ENCODE data around the gene AURKAIP1. TPM values are rescaled to one million over a fixed set of nuclear protein-coding genes. Genes with fewer than 3 reads are reported as not detected.
A peak's percentile ranks its signal among the peaks of the same experiment; 100 is the strongest.
"Not testable (repeated sequence)": the region's sequence is repeated elsewhere in the genome, so short reads cannot be mapped to it uniquely, and the experiment has no call there.

Gene AURKAIP1
- polyA plus RNA-seq (ENCODE audit: insufficient read length), result 71.7 TPM

GRCh38 chr1:1374929-1375662, at the start of gene AURKAIP1:
AURKAIP1 (minus strand) TSS chr1:1375207; CDS start chr1:1374756, 451 bp downstream.
- peak; percentile 99 for DNase-seq

DNA sequence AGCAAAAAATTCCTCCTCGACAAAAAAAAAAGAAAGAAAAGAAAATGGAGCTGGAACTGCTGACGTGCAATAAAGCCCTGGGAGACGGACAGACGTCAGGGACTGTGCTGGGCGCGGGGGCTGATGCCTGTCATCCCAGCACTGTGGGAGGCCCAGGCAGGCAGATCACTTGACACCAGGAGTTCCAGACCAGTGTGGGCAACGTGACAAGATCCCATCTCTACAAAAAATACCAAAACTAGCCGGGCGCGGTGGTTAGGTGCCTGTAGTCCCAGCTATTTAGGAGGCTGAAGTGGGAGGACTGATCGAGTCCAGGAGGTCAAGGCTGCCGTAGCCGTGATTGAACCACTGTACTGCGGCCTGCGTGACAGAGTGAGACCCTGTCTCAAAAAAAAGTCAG, 49.7 kb upstream of the AURKAIP1 start:
- DNase-seq, result no peak

DNA sequence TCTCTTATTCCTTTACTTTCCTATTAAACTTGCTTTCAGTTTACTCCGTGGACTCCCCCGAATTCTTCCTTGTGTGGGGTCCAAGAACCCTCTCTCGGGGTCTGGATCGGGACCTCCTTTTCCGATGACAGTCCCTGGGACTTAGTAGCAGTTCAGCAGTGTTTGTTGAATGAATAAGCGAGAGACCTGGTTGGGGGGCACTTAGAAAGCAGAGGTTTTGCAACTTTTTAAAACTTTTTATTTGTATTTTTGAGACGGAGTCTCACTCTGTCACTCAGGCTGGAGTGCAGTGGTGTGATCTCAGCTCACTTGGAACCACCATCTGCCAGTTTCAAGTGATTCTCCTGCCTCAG, 48.2 kb upstream of the AURKAIP1 start:
- no peak for DNase-seq

GRCh38 chr1:1422465-1423244, 47.6 kb upstream of the AURKAIP1 start:
- no peak for DNase-seq

DNA sequence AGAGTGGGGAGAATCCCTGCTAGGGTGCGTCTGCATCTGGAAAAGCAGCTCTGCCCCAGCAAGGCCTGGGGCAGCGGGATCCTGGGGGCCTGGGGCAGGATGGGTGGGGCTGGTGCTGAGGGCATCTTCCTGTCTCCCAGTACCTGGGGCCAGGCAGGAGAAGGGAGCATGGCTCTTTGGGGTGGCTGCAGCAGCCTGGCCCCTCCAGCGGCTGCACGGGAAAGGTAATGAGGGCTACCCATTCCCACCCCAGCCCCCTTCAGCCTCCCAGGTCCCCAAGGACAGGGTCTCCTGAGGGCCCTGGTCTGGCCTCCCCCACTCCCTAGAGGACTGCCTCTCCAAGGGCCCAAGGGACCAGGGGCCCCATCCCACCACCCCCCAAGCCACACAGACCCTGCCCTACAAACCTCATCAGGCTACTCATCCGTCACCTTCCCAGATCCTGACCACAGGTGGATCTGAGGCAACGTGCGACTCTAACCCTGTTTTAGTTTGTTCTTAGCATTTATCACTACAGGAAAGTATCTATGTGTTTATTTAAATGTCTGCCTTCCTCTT, 47.0 kb upstream of the AURKAIP1 start:
- no peak for DNase-seq

DNA sequence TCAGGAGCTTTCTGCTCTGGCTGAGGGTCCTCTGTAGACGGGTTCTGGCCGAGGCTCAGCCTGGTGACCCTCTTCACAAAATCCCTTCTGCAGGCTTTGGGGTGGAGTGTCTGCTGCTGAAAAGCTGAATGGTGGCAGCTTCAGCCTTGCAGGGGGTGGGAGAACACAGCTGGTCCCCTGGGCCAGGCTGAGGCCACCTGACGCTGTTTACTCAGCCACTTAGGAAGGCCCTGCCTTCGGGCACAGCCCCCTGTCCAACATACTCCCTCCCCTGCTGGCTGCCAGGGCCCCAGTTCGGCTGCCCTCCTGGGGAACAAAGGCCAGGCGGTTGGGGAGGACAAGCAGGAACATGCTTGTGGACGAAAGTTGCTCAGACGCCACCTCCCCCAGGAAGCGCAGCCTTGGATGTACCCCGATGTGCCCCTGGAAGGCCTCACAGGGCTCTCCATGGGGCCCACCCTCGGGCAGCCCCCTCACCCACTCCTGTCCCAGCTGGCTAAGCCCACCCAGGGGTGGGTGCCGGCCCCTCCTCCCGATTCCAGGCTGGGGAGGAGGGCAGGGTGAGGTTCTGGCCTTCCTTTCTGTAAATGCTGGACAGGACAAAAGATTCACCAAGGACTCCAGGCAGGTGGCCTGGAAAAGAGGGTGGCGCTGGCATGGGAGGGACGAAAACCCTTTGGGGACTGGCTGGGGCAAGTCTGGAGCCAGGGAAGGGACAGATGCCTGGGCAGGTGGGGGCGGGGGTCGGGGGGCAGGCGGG, 46.3 kb upstream of the AURKAIP1 start, which contains the start of gene ANKRD65:
Gene ANKRD65, minus strand, starts transcription at position 130 of the 760 bp plus-strand sequence. CDS start 271 bp downstream, outside the sequence.
- DNase-seq, result no peak

DNA sequence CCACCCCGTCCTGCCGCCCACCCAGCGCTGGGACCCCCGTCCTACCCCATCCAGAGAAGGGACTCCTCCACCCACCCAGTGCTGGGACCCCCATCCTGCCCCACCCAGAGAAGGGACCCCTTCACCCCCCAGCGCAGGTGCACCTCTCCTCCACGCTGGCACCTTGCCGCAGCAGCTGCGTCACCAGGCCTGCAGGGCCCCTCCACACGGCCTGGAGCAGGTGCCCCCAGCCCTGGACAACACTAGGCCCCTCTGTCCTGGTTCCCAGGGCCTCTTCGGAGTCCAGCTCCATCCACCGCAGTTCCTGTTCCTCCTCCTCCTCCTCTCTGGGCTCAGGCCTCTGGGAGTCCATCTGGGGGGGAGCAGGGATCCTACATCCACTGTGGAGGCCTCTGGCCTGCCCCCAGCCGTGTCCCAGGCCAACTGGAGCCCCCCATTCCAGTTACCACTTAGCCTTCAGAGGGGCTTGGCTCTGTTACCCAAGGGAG, 45.7 kb upstream of the AURKAIP1 start:
- no peak for DNase-seq

DNA sequence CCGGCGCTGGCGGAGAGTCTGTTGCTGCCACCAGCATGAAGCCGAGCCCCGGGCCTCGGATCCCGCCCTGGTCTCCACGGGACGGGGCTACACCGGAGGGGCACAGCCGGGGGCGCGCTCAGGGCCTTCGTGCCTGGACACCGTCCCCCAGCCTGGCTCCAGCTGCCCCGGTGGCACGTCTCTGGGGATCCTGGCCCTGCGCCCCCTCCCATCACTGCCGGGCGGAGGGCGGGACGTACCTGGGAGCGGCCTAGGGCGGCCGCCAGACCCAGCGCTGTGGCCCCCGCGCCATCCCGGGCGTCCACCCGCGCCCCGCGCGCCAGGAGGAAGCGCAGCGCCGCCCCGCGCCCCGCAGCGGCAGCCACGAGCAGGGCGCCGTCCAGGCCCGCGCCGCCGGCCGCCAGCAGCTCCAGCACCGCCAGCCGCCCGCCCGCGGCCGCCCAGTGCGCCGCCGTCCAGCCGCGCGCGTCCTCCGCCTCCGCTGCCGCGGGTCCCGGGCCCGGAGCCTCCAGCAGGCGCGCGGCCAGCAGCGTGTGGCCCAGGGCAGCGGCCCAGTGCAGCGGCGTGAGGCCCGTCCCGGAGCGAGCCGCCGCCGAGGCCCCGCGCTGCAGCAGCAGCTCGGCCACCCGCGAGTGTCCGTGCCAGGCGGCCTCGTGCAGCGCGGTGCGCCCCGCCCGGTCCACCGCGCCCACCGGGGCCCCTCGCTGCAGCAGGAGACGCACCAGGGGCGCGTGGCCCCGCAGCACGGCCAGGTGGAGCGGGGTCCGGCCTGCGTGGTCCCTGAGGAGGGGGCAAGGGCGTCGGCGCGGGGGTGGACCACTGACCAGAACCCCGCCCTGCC, 45.0 kb upstream of the AURKAIP1 start:
- DNase-seq, result no peak

DNA sequence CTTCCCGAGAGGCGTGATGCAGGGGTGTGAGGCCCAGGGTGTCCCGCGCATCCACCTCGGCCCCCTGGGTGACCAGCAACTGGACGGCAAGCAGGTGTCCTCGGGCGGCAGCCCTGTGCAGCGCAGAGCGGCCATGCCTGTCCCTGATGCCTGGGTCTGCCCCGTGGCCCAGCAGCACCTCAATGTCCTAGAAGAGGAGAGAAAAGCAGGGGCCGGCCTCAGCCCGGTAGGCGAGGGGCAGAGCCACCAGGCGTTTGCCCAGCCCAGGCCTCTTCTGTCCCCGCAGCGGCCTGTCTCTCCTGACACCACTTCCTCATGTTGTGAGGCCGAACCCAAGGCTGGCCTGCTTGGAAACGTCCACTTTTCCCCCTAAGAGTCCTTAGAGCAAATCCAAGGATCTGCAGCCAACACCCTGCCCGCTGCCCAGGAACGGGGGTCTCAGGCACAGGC, 44.4 kb upstream of the AURKAIP1 start:
- DNase-seq, result no peak

- no peak for DNase-seq
Observed at GRCh38 chr1:1418464-1419362, 43.7 kb upstream of the AURKAIP1 start.

- DNase-seq, result not testable (repeated sequence)
Observed at GRCh38 chr1:1417825-1418463, 42.9 kb upstream of the AURKAIP1 start.

DNA sequence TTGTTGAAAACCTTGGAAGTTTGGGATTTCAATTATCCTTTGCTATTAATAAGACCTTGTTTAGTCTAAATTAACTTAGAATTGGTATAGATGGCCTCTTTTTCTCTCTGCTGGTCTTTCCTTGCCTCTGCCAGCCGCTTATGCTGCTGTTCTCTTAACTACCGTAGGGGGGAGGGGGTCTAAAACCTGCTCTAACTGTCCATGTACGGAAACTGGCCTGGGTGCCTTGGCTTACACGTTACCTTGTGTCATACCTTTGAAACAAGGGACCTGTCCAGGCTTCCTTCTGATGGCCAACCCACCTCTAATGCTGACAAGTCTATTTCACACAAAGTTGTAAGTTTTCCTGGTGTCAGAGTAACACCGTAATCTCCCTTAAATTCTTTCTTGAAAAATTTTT, 42.4 kb upstream of the AURKAIP1 start:
- DNase-seq, result not testable (repeated sequence)

DNA sequence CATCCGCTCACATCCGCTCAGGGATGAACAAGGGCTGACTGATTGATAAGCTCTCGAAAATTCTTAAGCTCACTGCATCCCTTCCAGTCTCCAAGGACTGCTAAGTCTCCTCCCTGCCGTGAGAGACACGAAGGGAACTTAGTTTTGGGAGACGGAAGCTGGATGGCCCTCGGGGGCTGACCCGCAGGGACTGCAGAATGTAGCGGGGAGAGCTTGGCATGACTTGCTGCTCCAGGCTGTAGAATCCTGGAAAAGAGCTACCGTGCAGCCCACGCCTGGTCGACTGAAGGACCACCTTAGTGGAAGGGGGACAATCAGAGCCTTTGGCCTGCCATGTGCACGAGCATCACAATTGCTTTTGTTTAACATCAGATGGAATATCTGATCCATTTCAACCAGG, 40.7 kb upstream of the AURKAIP1 start:
- DNase-seq, result no peak

- not testable (repeated sequence) for DNase-seq
Observed at GRCh38 chr1:1412311-1412902, 37.4 kb upstream of the AURKAIP1 start.

- no peak for DNase-seq
Observed at GRCh38 chr1:1411626-1412025, 36.6 kb upstream of the AURKAIP1 start.

GRCh38 chr1:1410238-1410637, 35.2 kb upstream of the AURKAIP1 start:
- DNase-seq, result not testable (repeated sequence)

DNA sequence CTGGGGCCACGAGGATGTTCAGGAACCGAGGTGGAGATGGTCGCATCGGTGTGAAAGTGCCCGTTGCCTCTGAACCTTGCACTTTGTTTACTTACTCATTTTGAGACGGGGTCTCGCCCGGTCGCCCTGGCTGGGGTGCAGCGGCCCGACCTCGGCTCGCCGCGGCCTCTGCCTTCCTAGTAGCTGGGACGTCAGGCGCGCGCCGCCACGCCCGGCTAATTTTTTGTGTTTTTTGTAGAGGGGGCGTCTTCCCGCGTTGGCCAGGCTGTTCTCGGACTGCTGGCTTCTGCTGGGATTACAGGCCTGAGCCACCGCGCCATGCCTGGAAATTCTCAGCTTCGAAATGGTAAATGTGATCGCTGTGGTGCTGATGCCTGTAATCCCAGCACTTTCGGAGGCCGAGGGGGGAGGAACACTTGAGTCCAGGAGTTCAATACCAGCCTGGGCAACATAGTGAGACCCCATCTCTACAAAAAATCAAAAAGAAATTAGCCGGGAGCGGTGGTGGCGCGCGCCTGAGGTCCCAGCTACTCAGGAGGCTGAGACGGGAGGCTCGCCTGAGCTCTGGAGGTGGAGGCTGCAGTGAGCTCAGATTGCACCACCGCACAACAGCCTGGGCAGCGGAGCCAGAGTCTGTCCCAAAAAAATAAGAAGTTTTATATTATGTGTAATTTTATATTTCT, 32.8 kb upstream of the AURKAIP1 start:
- no peak for DNase-seq

GRCh38 chr1:1406821-1407635, 32.0 kb upstream of the AURKAIP1 start, which contains the start of gene MRPL20:
MRPL20 (minus strand) TSS chr1:1407293; CDS start chr1:1407217, 76 bp downstream.
- DNase-seq, result peak; percentile 95
